Activated CD8-positive, alpha-beta memory T cell treated with anti-CD3 and anti-CD28 coated beads, Interleukin-2, amount 50 U/mL, for 1 hour (primary cell): Measurements from ENCODE around the gene MAPK8IP3.
"Not testable (repeated sequence)": the region's sequence is repeated elsewhere in the genome, so short reads cannot be mapped to it uniquely, and the experiment has no call there.

Experiments
- DNase-seq: peaks from one replicate; pipeline ENCODE4 v3.0.0-alpha.2; 2020; ENCODE audit errors: extremely low read depth

MAPK8IP3 gene

DNA sequence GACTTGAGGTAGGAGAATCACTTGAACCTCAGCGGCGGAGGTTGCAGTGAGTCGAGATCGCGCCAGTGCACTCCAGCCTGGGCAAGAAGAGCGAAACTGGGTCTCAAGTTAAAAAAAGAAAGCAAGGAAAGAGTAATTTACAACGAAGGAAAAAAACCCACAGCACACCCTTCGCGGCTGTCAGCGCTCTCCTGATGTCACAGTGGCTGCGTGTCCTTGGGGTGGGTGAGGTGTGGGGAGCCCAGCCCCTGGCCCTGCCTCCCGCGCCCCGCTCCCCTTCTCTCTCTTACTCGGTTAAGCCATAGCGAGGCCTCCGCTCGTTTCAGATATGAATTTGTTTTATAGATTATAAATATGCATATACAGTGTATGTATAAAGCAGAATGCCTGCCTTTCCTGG, 28.7 kb upstream of the MAPK8IP3 start:
- DNase-seq: no peak

DNA sequence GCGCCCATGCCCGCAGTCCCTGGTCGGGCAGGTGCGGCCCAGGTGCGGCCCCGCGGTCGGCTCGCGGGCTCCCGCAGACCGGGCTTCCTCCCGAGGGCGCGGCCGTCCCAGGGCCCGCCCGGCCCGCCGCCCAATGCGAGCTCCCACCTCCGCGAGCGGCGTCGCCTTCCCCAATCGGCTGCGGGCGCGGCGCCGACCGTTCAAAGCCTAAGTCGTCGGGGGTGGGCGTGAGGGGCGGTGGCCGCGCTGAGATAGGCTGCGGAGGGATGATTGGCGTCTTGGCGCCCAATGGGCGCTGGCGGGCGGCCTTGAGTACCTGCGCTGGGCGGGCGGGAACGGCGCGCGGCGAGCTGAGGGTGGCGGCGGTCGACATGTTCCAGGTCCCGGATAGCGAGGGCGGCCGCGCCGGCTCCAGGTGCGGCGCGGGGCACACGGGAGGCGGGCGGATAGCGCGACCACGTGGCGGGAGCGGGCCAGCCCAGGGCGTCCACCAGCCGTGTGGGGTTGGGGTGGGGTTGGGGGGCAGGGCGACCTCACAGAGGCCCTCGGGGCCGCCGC, 28.0 kb upstream of the MAPK8IP3 start, which contains the start of gene JPT2:
Gene JPT2, plus strand, starts transcription at position 338 of the 558 bp plus-strand sequence. Its CDS starts 34 bp downstream, at position 372.
- peak; percentile 81 for DNase-seq

GRCh38 chr16:1678500-1679098, 27.4 kb upstream of the MAPK8IP3 start:
- DNase-seq: no peak

GRCh38 chr16:1680361-1680760, 25.6 kb upstream of the MAPK8IP3 start:
- DNase-seq: no peak

DNA sequence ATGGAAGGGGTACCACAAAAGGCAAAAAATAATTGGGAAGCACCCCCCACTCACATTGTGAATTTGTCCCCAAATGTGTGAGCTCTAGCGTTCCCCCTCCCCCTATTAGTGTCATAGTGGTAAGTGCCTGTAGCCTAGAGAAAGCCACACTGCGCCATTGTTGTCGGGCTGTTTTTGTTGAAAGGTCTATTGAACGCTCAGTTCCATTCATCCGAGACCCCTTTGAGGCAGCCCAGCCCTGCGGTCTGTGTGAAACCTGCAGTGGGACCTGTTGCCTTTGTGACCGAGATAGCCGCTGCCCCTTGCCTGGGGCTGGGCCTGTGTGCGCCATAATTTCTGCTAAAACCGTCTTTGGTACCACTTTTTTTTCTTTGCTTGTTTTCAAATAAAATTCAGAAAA, 25.0 kb upstream of the MAPK8IP3 start:
- no peak for DNase-seq

DNA sequence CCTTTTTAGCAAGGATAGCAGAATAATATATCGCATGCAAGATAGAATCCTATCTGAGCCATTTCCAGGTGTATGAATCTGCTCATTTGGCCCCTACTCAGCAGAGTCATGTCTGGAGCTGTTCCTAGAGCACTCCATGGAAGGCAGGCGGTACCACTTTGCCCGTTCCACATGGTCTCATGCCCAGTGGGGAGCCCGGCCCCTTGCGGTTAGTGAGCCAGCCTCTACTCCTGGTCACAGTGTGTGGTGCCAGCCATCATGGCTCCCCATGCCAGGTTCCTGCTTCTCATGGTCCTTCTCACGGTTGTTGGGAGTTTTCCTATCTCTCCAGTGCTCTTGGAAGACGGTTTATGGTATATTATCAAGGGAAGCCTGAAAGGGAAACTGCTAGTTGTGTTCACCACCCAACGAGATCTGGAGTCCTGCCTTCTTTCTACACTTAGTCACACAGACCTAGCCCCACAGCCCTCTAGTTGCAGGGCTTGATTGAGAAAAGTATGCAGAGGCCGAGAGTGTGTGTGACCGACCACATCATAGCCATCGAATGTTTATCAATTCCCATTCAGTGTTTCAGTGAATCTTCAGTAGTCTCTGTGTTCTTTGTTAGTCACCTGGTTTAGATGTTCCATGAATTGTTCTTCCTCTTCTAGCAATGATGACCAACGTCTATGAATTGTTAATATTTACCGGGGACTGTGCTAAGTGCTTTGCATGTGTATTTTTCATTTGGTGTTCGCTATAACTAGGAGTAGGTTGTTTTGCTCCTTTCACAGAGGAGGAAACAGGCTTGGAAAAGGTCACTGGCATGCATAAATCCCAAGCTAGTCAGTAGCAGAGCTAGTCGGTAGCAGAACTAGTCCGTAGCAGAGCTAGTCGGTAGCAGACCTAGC, 18.3 kb upstream of the MAPK8IP3 start:
- DNase-seq: no peak

GRCh38 chr16:1688807-1689560, 17.0 kb upstream of the MAPK8IP3 start:
- no peak for DNase-seq

DNA sequence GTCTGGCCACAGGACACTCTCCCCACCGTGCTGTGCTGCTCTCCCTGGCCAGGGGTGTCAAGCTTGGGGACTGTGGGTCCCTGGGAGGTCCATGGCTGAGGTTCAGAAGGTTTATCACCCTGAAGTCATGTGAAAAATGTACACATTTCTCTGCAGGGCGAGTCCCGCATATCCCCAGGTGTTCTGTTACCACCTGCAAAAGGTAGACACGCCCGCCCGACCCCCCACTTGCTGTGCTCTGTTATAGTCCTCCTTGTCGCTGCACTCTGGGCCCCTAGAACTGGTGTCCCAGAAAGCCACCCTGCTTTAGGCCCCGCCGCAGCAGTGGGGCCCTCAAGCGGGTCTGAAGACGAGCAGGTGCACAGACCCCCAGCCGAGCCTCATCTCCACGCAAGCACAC, 16.1 kb upstream of the MAPK8IP3 start:
- no peak for DNase-seq

- no peak for DNase-seq
Observed at GRCh38 chr16:1690810-1691209, 15.2 kb upstream of the MAPK8IP3 start.

DNA sequence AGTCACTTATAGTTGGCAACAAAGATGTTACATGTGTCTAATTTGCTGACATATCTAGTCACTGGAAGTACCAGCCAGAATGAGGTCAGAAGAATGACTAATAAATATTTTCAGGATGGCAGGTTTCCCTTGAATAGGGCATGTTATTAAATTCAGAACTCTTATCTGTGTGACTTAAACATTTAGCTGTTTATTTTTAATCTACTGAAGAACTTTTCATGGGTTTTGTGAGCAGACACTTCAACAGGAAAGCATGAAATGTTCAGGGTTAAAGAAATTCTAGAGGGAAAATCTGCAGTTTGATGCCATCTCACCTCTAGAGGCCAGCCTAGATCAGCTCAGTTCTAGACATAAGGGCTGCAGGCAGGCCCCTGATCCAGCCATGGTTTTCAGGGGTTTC, 14.7 kb upstream of the MAPK8IP3 start:
- no peak for DNase-seq

DNA sequence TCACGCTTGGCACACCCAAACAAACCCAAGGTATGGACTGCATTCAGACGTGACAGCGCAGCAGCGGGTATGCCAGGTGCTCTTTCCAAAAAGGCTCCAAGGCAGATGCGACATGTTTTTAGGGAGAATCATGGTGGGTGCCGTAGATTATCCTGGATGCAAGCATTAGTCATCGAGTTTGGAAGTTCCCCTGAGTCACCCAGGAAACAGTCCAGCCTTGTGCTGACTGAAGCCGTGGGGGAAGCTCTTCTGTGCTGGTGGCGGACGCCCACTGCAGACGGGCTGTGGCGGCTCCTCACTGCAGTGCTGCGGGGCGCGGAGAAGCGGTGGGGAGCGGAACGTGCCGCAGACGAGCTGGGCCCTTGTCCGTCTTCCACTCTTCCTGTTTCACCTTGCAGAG, 14.0 kb upstream of the MAPK8IP3 start:
- no peak for DNase-seq

- no peak for DNase-seq
Observed at GRCh38 chr16:1696863-1697262, 9.1 kb upstream of the MAPK8IP3 start.

- DNase-seq: no peak
Observed at GRCh38 chr16:1698680-1699079, 7.3 kb upstream of the MAPK8IP3 start.

DNA sequence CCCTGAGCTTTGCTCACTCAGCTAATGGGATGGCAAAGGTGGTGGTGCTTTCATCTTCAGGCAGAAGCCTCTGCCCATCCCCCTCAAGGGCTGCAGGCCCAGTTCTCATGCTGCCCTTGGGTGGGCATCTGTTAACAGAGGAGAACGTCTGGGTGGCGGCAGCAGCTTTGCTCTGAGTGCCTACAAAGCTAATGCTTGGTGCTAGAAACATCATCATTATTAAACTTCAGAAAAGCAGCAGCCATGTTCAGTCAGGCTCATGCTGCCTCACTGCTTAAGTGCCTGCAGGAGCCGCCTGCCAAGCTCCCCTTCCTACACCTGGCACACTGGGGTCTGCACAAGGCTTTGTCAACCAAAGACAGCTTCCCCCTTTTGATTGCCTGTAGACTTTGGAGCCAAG, 5.7 kb upstream of the MAPK8IP3 start:
- DNase-seq: no peak

GRCh38 chr16:1701216-1701878, 4.6 kb upstream of the MAPK8IP3 start:
- DNase-seq: no peak

- not testable (repeated sequence) for DNase-seq
Observed at GRCh38 chr16:1705324-1705687, 689 bp upstream of the MAPK8IP3 start.

DNA sequence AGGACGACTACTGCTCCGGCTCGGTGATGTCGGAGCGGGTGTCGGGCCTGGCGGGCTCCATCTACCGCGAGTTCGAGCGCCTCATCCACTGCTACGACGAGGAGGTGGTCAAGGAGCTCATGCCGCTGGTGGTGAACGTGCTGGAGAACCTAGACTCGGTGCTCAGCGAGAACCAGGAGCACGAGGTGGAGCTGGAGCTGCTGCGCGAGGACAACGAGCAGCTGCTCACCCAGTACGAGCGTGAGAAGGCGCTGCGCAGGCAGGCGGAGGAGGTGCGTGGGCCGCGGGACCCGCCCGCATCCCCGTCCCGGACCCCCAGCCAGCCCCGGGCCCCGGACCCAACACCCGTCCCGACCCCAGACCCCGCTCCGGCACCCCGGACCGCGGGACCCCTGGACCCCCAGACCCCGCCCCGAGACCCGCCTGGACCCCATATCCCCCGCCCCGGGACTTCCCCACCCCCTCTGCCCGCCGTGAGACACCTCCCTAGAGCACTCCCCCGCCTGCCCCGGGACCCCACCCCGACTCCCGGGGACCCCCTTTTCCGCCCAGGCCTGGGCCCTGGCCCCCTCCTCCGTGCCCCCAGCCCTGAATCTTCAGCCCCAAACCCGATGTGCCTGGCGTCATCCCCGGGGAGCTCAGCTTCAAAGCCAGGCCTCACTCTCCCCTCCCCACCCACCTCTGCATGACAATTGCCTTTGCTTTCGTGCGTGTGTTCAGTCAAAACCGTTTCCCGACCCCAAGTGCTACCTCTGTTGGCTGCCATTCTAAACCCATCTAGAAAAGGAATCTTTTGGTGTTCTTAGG, 594 bp downstream of the MAPK8IP3 start:
- peak; percentile 26 for DNase-seq

GRCh38 chr16:1707193-1707790, 1.3 kb downstream of the MAPK8IP3 start:
- DNase-seq: no peak

DNA sequence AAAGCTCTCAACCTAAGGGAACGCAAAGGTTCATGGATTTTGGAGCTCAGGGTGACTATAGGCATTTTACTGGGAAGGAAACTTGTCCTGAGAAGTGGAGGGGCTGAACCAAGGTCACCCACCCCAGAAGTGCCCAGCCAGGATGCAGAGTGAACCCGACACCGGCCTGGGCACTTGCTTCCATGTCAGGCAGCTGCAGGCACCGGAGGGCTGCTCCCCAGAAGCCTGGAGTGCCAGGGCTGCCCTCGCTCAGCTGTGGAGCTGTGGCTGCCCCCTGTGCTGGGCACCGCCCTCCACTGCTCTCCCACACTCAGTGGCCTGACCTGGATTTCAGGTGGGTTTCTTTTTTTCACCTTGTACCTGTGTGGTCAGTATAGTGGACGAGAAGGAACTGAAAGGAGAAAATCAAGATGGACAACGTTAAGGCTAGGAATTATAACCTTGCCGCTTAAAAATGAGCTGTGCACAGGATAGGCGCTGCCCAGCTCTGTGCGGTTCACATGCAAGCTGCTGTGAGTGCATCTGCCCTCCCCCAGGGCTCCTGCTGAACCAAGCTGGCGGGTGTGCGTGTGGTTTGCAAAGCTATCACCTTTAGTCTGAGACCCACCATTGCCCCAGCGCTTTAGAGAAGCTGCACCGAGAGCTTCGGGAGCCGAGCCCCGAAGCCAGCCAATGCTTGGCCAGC, 2.2 kb downstream of the MAPK8IP3 start:
- no peak for DNase-seq

DNA sequence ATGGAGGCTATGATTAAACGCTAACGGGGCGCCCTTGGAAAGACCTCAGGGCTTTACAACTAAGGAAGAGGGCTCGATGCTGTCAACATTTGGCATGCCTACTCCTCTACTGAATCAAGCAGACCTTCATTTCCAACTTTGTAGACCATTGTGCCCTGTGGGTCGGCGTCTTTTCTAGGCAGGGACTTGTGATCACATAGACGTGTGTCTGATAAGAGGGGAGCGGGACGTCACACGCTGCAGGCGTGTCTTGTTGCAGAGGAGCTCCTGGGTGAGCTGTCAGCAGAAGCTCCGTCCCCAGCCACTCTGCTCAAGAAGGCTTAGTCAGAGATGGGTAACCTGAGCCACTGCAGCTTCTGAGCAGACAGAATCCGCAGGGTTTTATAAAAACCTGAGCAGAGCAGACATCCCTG, 2.8 kb downstream of the MAPK8IP3 start:
- peak; percentile 20 for DNase-seq
